T-helper 1 cell (primary cell): Measurements from ENCODE around the gene MAD1L1.
"Not testable (repeated sequence)": the region's sequence is repeated elsewhere in the genome, so short reads cannot be mapped to it uniquely, and the experiment has no call there.

ENCODE experiments used
- DNase-seq, 5 donors: peaks; one replicate each; pipeline ENCODE4 v3.0.0-alpha.2; 2012 to 2020

Gene MAD1L1

DNA sequence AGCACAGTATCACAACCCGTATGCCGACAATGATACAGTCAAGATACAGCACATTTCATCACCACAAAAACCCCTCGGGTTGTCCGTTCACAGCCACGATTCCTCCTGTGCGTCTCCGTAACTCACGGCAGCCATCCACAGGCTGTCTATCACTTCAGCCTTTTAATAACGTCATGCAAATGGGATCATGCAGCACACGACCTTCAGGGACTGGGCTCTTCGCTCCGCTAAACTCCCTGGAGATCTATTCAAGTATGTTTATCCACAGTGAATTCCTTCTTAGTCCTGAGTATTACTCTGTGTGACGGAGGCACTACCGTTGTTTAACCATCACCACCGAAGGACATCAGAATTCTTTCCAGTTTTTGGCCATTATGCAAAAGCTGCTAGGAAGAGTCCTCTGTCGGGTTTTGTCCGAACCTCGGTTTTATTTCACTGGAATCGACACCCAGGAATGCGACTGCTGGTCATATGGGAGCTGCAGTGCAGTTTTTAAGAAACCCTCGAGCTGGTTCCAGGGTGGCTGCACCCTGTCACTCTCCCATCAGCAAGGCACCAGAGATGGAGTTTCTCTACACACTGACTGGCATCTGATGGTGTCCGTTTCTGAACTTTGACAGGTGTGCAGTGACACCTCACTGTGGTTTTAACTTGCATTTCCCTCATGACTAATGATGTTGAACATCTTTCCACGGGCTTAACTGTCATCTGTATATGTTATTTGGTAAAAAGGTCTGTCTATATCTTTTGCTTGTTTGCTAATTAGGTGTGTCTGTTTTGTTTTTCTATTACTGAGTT is 193.6 kb downstream of the MAD1L1 start:
- peak in 1 of 5 donors; percentile 8 for DNase-seq

DNA sequence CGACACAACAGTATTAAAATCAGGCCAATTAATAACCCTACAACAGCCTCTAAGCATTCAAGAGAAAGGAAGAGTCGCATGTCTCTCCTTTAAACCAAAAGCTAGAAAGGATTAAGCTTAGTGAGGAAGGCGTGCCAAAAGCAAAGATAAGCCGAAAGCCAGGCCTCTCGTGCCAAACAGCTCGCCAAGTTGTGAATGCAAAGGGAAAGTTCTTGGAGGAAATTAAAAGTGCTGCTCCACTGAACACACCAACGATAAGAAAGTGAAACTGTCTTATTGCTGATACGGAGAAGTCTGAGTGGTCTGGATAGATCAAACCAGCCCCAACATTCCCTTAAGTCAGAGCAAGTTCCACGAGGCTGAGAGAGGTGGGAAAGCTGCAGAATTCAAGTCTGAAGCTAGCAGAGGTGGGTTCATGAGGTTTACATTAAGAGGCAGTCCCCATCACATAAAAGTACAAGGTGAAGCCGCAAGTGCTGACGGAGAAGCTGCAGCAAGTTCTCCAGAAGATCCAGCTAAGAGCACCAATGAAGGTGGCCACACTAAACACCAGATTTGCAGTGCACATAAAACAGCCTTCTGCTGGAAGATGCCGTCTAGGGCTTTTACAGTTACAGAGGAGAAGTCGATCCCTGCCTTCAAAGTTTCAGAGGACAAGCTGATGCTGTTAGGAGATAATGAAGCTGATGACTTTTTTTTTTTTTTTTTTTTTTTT is 194.8 kb downstream of the MAD1L1 start:
- DNase-seq, result peak in 1 of 5 donors; percentile 33

DNA sequence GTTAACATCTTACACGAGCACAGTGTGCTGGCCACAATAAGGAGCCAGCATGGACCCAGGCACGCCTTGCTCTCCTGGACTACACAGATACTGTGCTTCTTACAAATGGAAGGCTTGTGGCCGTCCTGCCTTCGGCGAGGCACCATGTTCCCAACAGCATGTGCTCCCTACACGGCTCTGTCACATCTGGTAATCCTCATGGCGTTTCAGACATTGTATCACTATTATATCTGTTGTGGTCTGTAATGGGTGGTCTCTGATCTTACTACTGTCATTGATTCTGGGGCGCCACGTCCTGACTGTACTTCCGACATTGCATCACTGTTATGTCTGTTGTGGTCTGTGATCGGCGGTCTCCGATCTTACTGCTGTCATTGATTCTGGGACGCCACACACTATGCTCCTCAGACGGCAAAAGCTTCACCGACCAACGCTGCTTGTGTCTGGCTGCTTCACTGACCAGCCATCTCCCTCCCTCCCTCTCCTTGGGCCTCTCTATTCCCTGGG is 195.4 kb downstream of the MAD1L1 start:
- no peak for DNase-seq

DNA sequence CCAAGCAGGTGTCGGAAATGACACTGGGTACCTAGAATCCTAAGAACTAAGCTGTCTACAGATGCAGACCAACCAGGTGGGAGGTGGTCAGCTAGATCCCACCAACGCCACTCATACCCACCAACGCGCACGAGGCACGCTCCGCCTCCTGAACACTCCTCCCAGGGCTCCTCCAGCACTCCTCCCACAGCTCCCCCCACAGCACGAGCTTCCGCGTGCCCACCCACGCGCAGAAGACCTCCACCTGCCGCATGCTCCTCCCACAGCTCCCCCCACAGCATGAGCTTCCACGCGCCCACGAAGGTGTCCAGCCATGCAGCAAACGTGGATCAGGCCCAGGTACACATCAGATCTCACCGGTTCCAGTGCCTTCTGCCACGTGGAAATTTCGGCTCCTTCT is 196.0 kb downstream of the MAD1L1 start:
- no peak for DNase-seq

DNA sequence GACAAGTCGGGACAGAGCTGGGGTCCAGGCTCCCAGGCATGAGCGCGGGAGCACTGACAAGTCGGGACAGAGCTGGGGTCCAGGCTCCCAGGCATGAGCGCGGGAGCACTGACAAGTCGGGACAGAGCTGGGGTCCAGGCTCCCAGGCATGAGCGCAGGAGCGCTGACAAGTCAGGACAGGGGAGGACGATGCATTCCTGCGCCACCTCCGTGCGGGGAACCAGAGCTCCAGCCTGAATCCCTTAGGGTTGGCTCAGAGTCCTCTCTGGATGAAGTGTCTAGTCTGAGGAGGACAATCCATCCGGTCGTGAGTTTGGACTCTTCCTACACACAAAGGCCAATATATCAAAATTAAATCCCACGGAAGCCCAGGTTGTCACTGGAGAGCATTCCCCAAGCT is 196.5 kb downstream of the MAD1L1 start:
- DNase-seq, result not testable (repeated sequence)

DNA sequence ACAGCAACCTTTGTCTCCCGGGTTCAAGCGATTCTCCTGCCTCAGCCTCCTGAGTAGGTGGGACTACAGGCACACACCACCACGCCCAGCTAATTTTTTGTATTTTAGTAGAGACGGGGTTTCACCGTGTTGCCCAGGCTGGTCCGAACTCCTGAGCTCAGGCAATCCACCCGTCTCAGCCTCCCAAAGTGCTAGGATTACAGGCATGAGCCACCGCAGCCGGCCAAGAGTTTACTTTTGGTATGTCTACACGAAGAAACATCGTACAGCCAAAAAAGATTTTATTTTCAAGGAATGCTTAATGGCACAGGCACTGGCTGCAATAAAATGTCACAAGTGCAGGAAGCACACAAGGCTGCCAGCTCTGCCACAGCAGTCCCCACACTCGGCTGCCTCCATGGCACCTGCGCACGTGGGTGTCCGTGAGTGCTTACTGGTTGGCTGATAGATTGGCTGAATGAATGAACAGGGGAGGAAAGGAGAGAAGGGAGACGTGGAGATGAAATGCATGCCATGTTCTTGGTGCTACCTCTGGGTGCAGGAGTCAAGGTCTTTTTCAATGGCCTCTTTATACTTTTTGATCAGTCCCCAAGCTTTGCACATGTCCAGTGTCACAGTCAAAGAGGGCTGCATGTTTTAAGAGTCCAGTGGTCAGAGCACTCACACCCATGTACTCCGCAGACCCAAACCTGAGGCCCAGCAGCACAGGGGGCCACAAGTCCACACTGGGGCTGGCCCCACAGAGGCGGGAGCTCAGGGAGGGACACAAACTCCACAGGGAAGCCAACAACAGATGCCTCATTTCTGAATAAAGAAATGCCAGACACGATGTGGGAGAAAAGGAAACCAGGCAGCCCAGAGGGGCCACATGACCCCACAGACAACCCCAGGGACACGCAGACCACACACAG is 198.2 kb downstream of the MAD1L1 start:
- peak in 1 of 5 donors; percentile 2 for DNase-seq

DNA sequence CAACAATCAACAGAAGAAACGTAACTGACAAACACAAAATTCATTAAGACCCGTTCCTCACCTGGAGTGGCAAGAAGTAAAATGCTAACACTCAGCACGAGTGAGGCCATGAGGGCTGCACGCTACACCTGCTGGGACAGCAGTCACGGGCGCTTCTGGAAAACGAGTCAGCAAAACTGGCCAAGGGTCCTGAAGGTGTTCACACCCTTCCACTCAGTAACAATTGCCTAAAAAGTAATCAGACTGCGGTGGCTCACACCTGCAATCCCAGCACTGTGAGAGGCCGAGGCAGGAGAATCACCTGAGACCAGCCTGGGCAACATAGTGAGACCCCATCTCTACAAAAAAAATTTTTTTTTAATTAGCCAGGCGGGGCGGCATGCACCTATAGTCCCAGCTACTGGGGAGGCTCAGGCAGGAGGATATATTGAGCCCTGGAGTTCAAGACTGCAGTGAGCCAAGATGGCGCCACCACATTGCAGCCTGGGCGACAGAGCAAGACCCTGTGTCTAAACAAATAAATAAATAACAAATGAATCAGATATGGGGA is 199.1 kb downstream of the MAD1L1 start:
- no peak for DNase-seq

DNA sequence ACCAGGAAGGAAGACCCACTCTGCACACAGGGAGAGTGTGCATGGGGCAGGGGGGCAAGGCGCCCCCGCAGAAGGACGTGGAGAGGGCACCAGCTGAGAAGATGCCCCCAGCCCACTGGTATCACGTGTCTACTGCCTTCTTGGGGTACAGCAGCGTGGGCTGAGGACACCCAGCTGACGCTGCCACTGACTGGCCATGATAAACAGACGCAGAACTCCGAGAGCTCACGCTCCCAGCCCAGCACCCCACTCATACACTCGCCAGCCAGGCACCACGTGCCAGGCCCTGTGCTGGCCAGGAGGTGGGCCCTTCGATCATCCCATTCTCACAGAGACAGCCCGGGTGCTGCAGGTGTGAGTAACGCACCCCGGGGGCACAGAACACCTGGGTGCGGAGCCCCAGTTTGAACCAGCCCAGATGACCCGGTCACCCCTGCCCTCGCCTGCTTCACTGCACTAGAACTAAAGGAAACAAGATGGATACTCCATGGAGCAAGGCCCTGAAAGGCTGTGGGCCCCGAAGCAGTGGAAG is 199.8 kb downstream of the MAD1L1 start:
- peak in 1 of 5 donors; percentile 6 for DNase-seq

DNA sequence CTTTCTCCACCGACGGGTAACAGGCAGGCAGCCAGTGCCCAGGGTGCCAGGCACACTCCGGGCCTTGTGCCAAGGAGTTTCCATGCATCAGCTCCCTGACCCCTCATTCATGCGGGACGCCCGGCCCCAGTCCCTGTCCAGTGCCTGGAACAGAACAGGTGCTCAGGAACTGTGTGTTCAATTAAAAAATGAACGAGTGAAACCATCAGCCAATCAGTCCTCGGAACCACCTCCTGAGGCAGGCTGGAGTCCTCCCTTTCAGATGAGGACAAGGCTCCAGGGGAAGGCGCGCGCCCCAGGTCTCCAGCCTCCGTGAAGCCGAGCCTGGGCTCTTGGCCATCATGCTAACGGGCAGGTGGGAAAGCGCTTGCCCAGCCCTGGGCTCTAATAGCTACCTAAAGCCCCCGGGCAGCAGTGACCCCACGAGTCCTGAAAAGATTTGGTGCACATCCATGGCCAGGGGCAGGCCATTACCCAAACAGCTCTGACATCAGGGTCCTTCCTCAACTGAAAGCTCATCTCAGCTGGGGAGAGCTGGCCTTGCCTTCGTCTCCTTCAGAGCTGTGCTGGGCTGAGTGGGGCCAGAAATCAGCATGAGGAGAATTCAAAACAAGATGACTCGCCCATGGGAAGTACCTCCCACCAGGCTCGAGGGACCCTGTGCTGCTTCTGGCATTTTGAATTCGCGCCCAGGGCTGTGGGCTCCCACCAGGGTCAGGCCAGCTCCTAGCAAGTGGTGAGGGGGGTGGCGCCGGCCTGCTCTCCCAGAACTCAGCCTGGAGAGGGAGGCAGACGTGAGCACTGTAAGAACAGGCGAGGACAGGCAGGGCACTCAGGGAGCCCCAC is 200.5 kb downstream of the MAD1L1 start:
- peak in 1 of 5 donors; percentile 5 for DNase-seq

DNA sequence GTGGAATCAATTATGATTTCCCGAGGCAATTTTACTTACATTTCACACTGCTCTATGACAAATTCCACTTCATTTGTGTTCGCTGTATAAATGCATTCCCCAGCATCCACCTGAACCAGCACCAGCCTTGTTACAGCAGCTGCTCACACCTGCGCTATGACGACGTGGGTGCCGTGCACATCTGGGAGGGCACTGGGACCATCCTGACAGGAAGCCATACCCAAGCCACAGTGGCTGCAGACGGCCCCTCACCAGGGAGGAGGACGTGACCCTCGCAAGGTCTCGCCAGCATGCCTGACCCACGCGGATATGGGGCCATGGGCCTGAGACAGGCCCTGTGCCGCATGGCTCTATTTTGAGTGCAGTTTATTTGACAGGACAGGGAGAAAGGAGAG is 201.3 kb downstream of the MAD1L1 start:
- peak in 1 of 5 donors; percentile 2 for DNase-seq

DNA sequence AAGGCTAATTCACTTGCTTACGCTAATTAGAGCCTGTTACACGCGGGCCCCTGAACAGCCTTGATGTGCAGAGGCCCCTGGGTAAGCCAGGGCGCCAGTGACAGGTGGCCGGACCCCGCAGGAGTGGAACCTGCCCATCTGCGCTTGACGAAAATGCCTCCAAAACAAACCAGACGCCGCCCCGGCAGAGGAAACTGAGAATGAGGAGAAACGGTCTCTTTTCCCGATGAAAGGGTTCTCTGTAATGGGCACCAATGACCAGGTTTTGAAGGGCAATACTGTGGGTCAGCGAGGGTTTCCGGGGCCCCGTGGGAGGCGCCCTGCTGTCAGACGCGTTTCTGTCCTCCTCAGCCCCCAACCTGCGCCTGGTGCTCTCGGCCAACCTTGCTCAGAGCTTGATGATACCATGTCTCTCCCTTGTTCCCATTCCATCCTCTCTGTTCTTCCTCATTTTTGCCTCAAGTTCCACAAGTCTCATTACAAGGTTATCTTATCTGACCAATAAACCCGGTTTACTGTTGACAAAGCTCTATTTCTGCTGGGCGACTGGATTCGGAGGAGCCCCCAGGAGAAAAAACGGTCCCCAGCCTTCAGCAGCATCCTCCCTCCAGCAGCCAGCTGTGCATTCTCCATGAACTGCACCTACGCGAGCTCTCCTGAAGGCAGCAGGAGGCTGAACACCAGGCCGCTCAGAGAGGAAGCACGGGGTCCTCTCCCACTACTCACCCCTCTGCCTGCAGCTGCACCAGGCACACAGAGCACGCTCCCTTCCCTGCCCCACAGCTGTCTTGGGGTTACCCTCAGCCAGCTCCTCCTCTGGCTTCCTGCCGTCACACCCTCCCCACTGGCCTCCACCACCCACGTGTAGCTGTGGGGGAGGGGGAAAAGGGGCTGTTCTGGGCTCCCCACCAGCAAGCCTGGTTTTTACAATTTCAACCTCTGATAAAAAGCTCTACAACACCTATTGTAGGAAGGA is 202.0 kb downstream of the MAD1L1 start:
- DNase-seq, result peak in 1 of 5 donors; percentile 6

DNA sequence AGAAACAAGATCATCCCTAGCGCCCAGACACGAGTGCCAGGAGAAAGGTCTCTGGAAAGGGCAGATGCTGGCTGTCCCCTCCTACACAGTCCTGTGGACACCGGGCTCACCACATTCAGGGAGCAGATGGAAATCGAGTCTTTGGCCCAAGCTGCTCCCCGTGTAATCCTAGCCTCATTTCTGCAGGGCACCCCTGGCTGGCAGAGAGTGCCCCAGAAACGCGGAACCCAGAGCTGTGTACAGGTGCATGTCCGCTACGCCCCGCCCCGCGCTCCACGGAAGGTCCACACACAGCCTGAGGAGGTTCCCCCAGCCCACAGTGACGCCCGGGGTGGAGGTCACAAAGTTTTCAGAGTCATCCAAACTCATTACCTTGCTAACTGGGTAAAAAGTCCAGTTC is 202.8 kb downstream of the MAD1L1 start:
- peak in 1 of 5 donors; percentile 1 for DNase-seq

DNA sequence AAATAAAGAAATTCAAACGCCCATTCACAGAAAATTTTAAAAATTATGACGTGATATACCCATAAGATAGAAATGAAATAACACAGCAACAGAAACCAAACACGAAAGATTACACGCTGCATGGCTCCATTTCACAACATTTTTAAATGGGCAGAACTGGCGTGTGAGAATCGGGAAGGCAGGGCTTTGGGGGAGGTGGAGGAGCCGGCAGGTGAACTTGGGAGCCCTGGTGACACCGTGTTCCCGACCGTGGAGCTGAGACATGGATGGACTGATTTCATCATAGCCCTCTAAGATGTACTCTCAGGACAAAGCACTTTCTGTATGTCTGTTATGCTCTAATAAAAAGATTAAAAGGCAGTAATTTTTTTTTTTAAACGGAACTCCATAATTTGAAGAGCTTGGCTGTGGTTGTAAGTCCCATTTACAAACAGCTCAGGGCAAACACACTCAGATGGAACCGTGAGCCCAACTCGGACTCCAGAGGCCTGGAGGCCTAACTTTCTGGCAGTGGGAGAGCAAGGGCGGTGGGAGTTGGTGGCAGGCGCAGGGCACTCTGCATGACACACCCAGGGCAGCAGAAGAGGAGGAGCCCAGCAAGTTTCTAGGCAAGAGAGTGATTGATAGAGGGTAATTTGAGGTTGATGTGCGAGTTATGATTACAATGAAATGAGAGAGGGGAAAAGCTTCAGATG is 203.4 kb downstream of the MAD1L1 start:
- peak in 1 of 5 donors; percentile 3 for DNase-seq

DNA sequence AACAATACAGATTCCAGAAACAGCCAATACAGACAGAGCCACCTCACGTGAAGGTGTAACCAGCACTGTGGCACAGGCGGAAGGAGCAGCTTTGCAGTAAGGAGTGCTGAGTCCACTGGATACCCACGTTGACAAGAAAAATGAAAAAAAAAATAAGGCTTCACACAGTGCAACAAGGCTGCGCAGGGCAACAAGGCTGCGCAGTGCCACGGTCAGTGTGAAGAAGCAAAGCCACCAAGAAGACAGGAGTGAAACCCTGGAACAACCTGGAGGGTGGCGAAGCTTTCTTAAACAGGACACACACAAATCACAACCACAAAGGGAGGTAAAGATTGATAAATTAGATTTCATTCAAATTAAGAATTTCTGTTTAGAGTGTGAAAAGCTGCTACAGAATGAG is 204.0 kb downstream of the MAD1L1 start:
- no peak for DNase-seq

DNA sequence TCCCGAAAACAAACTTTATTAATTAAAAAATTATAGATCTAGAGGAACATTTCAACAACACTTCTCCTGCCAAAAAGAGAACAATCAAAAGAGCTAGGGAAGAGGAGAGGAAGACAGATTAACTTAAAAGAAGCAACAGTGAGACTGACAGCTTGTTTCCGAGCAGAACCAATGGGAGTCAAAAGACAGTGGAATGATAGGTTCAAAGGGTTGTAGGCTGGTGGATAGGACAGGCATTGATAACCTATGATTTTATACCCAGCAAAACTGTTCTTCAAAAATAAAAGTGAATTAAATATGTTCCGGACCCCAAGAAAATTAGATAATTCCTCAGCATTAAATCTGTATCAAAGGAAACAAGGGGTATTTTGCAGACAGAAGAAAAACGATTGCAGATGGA is 207.6 kb downstream of the MAD1L1 start:
- no peak for DNase-seq

DNA sequence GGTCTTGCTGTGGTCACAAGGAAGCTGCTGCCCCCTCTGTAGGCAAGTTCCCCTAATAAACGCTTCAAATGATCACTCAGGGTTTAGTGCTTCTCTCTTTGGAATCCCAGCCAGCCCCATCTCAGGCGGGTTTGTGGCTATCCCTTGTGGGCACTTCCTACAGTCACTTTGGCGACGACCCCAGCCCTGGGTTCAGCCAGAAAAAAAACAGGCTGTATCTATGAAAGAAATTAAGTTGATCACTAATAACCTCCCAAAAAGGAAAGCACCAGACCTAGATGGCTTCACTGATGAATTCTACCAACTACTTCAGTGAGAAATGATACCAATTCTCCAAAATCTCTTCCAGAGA is 208.2 kb downstream of the MAD1L1 start:
- DNase-seq, result peak in 1 of 5 donors; percentile 3

DNA sequence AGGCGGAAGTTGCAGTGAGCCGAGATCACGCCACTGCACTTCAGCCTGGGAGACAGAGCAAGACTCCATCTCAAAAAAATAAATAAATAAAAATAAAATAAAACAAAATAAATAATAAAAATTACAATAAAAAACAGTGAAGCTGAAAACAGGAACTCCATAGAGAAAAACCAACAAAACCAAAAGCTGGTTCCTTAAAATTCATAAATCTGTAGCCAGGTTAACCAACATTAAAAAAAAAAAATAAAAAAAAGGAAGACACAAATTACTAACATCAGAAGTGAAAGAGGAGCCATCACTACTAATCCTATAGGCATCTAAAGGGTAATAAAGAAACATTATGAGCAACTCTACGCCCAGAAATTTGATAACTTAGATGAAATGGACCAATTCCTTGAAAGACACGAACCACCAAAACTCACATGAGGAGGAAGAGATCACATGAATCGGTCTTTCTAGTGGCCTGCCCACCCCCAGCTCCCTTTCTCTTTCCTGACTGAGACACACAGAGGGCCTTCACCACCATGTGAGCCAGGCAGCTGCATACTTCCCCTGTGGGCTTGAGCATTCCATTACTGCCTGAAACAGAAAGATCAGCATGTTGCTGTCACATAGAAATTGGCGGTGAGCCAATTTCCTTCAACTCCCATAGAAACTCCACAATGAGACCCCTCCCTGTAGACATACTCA is 208.7 kb downstream of the MAD1L1 start:
- peak in 1 of 5 donors; percentile 2 for DNase-seq

DNA sequence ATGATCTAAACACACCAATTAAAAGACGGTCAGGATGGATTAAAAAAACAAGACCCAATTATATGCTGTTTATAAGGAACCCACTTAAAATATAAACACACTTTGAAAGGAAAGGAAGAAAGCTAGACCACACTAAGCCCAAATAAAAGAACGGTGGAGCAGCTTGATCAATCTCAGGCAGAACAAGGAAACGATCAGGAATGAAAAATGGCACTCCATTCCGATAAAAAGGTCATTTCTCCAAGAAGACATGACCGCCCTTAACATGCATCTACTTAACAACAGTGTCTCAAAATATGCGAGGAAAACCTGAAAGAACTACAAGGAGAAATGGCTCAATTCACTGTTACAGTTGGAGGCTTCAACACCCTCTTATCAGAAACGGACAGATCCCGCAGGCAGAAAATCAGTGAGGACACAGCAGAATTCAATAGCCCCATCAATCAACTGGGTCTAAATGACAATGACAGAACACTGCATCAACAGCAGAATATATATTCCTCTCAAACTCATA is 210.0 kb downstream of the MAD1L1 start:
- DNase-seq, result no peak

DNA sequence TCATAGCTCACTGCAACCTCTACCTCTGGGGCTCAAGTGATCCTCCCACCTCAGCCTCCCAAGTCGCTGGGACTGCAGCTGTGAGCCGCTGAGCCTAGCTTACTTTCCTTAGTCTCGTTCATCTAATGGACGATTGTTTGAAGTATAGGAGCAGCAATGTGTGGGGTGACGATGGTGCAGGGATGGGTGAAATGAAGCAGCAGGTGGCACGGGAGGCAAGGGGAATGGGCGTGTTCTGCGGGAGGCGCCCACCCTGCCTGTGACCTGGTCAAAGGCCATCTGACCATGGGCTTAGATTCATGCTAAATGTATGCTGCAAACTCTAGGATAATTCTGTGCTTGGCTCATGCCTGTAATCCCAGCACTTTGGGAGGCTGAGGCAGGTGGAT is 210.7 kb downstream of the MAD1L1 start:
- no peak for DNase-seq
